Measurements from ENCODE around the gene BRICD5.
"Not testable (repeated sequence)": the region's sequence is repeated elsewhere in the genome, so short reads cannot be mapped to it uniquely, and the experiment has no call there.

BRICD5 gene

DNA sequence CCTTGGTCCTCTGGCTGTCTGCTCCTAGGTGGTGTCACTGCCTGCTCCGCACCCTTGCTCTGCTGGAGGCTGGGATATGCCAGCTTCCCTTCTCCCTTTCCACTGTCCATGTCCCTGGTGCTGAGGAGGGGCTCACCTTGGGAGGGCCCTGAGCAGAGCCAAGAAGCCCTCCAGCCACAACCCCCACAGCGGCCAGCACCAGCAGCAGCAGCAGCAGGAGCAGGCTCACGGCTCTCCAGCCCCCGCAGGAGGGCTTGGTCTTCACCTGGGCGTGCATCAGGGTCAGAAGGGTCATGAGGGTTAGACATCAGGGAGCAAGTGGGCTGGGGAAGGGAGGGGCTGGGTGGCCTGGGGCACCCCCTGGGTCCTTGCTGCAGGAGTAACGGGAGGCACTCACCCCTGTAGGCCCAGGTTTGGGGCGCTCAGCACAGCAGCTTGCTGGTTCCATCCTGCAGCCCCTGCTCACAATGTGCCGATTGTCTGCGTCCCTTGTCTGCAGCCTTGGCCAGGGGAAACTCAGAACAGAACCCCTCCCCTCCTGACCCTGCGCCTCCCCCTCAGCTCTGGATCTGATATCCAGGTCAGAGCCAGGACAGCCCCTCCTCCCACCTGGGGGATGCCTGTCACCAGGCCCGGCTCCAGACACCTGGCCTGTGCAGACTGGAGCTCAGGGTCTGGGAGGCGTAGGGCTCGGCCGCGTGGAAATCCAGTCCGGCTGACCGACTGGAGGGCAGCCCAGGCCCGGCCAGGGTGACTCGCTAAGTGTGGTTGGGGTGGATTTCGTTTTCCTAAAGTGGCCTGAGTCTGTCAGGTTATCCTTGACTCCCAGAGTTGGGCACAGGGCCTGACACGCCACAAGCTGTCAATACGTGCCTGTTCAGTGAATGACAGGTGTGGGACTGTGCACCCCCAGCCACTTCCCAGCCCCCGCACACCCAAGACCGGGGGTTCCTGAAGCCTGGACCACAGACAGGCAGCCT lies at the start of gene BRICD5:
Gene BRICD5 (minus strand): TSS at position 478 of the 980 bp plus-strand sequence. CDS start 30 bp downstream, at position 448.
- DNase-seq (ENCODE audit: extremely low read depth in 1 of 2, low read depth in 1 of 2) = no peak

DNA sequence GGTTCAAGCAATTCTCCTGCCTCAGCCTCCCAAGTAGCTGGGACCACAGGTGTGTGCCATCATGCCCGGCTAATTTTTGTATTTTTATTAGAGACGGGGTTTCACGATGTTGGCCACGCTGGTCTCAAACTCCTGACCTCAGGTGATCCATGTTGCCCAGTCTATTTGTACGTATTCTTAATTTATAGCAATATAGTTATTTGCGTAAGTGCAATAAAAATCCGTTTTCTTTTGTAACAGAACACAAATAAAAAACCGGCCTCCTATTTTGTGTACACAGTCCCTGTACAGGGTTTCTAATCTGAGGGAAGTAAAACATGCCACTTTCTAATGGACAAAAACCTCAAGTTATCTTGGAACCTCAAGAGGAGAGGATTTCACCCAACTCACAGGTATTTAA lies 49.6 kb upstream of the BRICD5 start:
- no peak for DNase-seq (ENCODE audit: extremely low read depth in 1 of 2, low read depth in 1 of 2)

GRCh38 chr16:2258530-2258929 lies 47.9 kb upstream of the BRICD5 start:
- not testable (repeated sequence) for DNase-seq (ENCODE audit: extremely low read depth in 1 of 2, low read depth in 1 of 2)

DNA sequence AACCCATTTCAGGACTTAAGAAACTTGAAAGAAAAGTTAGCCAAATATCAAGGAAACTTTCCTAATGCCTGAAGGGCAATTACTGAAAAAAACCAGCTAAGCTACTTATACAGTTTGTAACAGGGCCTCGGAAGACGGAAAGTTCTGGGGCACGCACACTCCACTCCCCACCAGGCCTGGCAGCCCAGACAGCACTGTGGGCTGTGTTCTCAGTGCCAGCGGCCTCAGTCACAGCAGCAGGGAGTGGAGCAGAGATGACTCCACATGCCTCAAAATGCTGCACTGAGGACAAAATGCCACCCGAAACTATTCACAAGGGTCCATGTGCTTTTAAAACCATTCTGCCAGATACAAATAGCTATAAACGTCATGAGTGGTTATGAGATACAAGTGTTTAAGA lies 47.1 kb upstream of the BRICD5 start:
- DNase-seq (ENCODE audit: extremely low read depth in 1 of 2, low read depth in 1 of 2) = no peak

GRCh38 chr16:2256531-2257140 lies 46.0 kb upstream of the BRICD5 start:
- no peak for DNase-seq (ENCODE audit: extremely low read depth in 1 of 2, low read depth in 1 of 2)

GRCh38 chr16:2253293-2253692 lies 42.6 kb upstream of the BRICD5 start:
- no peak for DNase-seq (ENCODE audit: extremely low read depth in 1 of 2, low read depth in 1 of 2)

DNA sequence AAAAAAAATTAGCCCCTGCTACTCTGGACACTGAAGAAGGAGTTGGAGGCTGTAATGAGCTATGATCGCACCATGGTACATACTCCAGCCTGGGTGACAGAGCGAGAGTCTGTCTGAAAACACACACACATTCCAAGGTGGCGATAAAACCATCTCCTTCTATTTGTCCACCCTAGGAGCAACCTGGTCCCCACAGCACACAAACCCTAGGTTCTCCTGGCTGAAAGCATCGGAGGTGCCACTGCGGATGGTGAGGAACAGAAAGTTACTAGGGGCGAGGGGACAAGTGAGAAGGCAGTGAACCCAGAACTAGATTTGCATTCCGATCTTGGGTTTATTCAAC lies 42.1 kb upstream of the BRICD5 start:
- no peak for DNase-seq (ENCODE audit: extremely low read depth in 1 of 2, low read depth in 1 of 2)

- DNase-seq (ENCODE audit: extremely low read depth in 1 of 2, low read depth in 1 of 2) = peak; percentile 35 to 58
Observed at GRCh38 chr16:2251296-2252111, 40.8 kb upstream of the BRICD5 start, which contains the start of gene ECI1. ECI1 (minus strand) TSS chr16:2251587; CDS start chr16:2251566, 21 bp downstream.

DNA sequence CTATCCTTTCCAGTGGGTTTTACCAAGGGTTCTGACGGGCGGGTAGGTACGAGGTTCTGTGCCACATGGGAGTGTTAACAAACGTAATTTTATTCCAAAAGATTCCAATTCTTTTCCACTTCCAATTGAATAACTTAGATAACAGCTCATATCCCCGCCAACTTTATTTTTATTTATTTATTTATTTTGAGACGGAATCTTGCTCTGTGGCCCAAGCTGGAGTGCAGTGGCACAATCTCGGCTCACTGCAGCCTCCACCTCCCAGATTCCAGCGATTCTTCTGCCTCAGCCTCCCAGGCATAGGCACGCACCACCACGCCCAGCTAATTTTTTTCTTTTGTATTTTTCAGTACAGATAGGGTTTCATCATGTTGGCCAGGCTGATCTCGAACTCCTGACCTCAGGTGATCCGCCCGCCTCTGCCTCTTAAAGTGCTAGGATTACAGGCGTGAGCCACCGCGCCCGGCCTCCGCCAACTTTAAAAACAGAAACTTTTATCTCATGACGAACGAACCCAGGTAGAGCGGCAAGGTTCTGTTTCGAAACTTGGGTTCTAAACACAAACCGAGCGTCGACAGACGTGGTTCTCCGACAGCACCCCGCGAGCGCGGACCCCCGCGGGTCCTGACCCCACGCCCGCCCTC lies 40.1 kb upstream of the BRICD5 start:
- peak in 1 of 2 donors; percentile 16 for DNase-seq (ENCODE audit: extremely low read depth in 1 of 2, low read depth in 1 of 2)

DNA sequence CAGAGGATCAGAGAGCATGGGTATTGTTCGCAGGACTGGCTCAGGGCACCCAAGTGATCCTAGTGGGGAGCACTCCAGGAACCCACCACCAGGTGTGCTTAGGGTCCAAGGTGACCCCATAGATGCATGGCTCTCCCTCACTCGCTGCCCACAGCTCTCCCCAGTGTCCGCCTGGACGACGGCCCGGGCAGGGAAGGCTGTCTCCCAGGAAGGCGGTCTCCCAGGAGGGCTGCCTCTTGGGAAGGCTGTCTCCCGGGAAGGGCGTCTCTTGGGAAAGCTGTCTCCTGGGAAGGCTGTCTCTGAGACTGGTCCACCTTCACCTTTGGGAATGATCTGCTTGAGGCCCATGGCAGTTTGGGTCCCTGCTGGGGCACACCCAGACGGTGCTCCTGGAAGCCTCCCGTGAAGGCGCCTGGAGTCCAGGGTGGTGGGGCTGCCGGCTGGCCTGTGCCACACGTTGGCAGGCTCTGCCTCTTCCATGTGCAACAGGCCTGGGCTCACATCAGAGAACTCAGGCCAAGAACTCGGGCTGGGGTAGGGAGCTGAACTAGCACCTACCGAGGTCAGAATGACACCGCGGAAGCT lies 35.7 kb upstream of the BRICD5 start:
- DNase-seq (ENCODE audit: extremely low read depth in 1 of 2, low read depth in 1 of 2) = no peak

DNA sequence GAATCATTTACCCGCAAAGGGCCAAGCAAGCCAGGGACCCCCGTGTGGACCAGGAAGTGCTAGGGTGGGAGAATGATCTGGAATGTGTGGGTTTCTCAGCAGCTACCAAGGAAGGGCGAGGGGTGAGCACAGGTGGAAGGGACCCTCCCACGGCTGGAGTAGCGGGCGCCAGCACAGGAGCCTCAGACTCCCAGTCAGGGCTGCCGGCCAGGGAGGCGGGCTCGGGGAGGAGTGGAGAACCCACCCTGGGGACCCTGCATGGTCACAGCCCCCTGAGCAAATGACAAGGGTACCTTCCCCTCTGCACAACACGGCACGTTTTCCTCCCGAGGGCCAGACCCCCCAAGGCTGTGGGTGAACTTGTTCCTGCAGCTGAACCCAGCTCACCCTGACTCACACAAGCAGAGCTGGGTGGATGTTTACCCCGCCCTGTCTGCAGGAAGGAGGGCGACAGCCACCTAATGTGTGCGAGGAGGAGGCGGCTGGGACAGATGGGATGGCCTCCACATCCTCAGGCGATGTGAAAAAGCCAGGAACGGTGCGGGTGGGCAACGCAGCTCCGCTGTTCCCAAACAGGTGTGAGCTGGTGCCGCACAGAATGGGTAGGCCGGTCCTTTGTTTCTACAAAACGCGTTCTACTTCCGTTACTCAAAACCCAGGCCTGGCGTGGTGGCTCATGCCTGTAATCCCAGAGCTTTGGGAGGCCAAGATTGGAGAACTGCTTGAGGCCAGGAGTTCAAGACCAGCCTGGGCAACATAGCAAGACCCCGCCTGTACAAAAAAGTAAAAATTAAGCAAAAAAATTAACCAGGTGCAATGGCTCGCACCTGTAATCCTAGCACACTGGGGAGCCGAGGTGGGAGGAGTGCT lies 34.5 kb upstream of the BRICD5 start:
- no peak for DNase-seq (ENCODE audit: extremely low read depth in 1 of 2, low read depth in 1 of 2)

DNA sequence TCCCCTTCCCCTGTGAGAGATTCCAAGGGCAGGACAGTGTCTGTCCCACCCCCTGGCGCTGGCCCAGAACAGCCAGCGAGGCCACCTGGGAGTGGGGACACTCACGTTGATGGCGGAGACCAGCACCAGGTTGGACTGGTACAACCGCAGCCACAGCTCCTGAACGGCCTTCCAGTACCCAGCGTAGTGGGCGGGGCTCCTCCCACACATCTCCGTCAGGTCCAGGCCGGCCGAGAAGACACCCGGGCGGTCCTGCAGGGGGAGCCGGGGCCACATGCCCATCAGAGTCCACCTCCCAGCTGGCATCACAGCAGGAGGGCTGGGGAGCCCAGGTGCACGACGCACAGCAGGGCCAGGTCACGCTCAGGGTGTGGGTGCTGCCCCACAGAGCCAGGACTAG lies 33.6 kb upstream of the BRICD5 start:
- DNase-seq (ENCODE audit: extremely low read depth in 1 of 2, low read depth in 1 of 2) = no peak

DNA sequence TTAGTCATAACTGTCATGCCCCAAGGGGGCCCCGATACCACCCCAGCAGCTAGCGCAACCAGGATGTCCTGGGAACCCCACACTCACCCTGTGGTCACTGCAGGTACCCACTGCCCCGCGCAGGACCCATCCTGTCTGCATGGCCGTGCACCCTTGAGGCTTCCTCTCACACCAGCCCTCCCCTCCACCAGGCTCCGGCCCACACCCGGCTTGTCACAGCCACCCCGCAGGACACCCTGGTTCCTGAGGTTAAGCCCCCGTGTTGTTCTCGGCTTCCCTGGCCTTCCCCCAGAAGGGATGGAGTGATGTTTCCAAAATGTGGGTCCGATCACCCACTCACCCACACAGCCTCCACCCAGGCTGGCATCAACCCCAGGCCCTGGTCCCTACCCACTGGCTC lies 33.1 kb upstream of the BRICD5 start:
- no peak for DNase-seq (ENCODE audit: extremely low read depth in 1 of 2, low read depth in 1 of 2)

GRCh38 chr16:2243031-2243528 lies 32.4 kb upstream of the BRICD5 start:
- no peak for DNase-seq (ENCODE audit: extremely low read depth in 1 of 2, low read depth in 1 of 2)

DNA sequence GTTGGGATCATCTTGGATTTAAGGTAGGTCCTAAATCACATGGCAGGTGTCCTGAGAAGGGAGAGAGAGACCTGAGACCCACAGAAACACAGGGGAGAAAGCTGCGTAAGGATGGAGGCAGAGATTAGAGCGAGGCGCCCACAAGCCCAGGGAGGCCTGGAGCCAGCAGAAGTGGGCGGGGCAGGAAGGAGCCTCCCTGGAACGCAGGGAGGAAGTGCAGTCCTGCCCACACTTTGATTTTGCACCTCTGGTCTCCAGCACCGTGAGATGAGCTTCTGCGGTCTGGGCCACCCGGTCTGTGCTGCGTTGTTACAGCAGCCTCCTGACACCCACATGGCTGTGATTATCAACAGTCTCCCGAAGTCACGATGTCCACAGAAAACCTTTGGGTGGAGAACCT lies 31.9 kb upstream of the BRICD5 start:
- DNase-seq (ENCODE audit: extremely low read depth in 1 of 2, low read depth in 1 of 2) = no peak

DNA sequence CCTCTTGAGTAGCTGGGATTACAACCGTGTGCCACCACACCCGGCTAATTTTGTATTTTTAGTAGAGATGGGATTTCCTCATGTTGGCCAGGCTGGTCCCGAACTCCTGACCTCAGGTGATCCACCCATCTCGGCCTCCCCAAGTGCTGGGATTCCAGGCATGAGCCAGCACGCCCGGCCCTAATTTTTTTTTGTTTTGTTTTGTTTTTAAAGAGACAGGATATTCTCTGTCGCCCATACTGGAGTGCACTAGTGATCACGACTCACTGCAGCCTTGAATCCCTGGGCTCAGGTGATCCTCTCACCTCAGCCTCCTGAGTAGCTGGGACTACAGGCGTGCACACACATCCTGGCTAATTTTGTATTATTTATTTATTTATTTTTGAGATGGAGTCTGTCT lies 29.7 kb upstream of the BRICD5 start:
- DNase-seq (ENCODE audit: extremely low read depth in 1 of 2, low read depth in 1 of 2) = not testable (repeated sequence)

DNA sequence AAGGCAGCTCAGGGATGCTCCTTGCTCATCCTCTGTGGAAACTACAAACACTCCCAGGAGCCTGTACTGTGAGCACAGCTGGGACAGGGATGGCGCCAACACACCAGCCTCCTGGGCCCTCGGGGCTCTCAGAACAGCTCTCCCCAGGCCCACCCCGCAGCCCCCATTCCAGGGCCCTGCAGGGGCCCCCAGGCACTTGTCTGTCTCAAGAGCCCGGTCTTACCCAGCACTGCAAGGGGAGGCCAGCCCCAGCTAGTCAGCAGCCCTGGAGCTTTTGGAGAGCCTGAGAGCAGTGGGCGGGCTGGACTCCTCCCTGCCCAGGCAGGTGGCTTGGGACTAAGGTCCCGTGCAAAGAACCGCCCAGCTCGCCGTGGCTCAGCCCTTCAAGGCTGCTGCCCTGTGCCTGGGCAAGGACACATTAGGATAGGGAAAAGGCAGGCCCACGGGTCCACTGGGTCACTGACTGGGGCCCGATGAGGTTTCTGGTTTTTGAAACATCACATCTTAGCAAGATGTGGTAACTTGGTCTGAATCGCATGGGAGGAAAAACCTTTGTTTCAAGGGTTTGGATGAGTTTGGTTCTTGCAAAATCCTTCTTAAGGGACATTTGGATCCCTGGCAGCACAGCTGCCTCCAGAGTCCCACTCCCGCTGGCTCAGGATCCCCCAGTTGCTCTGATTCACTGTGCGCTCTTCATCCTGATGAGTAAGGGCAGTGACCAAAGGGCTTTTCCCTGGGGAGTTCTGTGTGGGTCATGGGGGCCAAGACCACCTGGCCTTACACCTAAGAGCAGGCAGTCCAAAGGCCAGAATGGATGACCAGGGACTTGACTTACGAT lies 28.4 kb upstream of the BRICD5 start:
- DNase-seq (ENCODE audit: extremely low read depth in 1 of 2, low read depth in 1 of 2) = no peak

DNA sequence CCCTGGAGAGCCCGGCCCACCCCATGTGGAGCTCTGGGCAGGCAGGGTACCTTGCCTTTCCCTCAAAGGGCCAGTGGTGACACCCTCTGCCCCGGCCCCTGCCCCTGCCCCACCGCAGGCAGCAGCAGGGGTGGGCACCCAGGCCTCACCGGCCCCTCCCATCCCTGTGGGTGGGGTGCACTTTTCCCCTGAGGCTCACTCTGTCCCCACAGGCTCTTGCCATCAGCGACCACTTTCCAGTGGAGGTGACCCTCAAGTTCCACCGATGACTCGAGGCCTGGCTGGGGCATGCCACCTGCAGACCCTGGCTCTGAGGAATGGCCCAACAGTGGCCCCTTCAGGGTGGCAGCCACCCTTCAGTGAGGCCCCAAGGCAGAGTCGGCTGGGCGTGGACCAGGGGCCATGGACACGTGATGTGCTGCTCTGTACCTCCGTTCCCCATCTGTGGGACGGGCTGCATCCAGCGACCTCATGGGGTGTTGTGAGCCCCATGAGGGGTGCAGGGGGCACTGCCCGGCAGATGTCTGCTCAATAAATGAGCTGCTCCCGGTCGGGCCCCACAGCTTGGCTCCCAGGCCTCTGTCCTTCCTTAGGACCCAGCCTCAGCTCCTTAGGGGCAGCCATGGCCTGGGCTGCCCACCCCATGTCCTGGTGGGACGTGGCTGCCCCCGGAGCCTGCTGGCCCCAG lies 27.6 kb upstream of the BRICD5 start:
- DNase-seq (ENCODE audit: extremely low read depth in 1 of 2, low read depth in 1 of 2) = no peak

All from activated CD8-positive, alpha-beta memory T cell treated with anti-CD3 and anti-CD28 coated beads for 1 hour (primary cell).